CD8-positive, alpha-beta memory T cell (primary cell): ENCODE data around the gene SPINK5. TPM values are rescaled to one million over a fixed set of nuclear protein-coding genes. Genes with fewer than 3 reads are reported as not detected.

ENCODE experiments used
- CTCF ChIA-PET: fragments of 350-600 bp; sonication (Branson Sonifier 250); formaldehyde crosslinking; loops from one replicate; lab custom pipeline; 2021; ENCODE audit warnings: antibody characterized with exemption; lab: Charles Lee
- POLR2A ChIA-PET: fragments of 350-600 bp; sonication (Branson Sonifier 250); formaldehyde crosslinking; loops from one replicate; lab custom pipeline; 2021; ENCODE audit warnings: antibody characterized with exemption; lab: Charles Lee
- DNase-seq, 5 donors: peaks; one replicate each; pipeline versions ENCODE4 v3.0.0 to v3.0.0-alpha.2; 2020 to 2022; ENCODE audit warnings: mixed read lengths in 1 of 5
- H3K27ac ChIP-seq: one replicate; pipeline ENCODE4 v1.7.0; 2013; ENCODE audit warnings: low read depth, mild to moderate bottlenecking, low read length, moderate library complexity
- H3K27me3 ChIP-seq: 2 replicates; pipeline ENCODE4 v1.7.0; 2013; ENCODE audit warnings: low read length, mild to moderate bottlenecking; ENCODE audit not compliant: insufficient read depth, poor library complexity, severe bottlenecking
- H3K36me3 ChIP-seq: 2 replicates; pipeline ENCODE4 v1.7.0; 2013; ENCODE audit warnings: mild to moderate bottlenecking, low read length, moderate library complexity; ENCODE audit not compliant: insufficient read depth
- H3K4me1 ChIP-seq: 2 replicates; pipeline ENCODE4 v1.7.0; 2013; ENCODE audit warnings: mild to moderate bottlenecking, low read length, moderate library complexity; ENCODE audit not compliant: insufficient read depth
- H3K4me3 ChIP-seq: 2 replicates; pipeline ENCODE4 v1.7.0; 2013; ENCODE audit warnings: mild to moderate bottlenecking, low read length
- H3K9me3 ChIP-seq: 2 replicates; pipeline ENCODE4 v1.7.0; 2013; ENCODE audit warnings: mild to moderate bottlenecking, low read length
- H3K27ac Mint-ChIP-seq, 8 donors: one replicate each; pipeline ENCODE4 v1.8.0; 2020 to 2021; ENCODE audit warnings: mixed read lengths in 8 of 8, mild to moderate bottlenecking in 6 of 8, inconsistent platforms in 3 of 8, moderate library complexity in 3 of 8
- H3K27me3 Mint-ChIP-seq, 2 donors: one replicate each; pipeline ENCODE4 v1.8.0; 2020 to 2021; ENCODE audit warnings: mixed read lengths in 2 of 2, mild to moderate bottlenecking in 1 of 2, moderate library complexity in 1 of 2
- H3K36me3 Mint-ChIP-seq, 3 donors: one replicate each; pipeline ENCODE4 v1.8.0; 2020 to 2021; ENCODE audit warnings: mixed read lengths in 3 of 3, inconsistent platforms in 1 of 3, mild to moderate bottlenecking in 1 of 3
- H3K4me1 Mint-ChIP-seq, 3 donors: one replicate each; pipeline ENCODE4 v1.8.0; 2020 to 2021; ENCODE audit warnings: mixed read lengths in 3 of 3, inconsistent platforms in 1 of 3, mild to moderate bottlenecking in 1 of 3
- H3K4me3 Mint-ChIP-seq, 7 donors: one replicate each; pipeline ENCODE4 v1.8.0; 2020 to 2021; ENCODE audit warnings: mixed read lengths in 7 of 7, mild to moderate bottlenecking in 6 of 7, moderate library complexity in 4 of 7, inconsistent platforms in 2 of 7
- H3K9me3 Mint-ChIP-seq, 5 donors: one replicate each; pipeline ENCODE4 v1.8.0; 2020 to 2022; ENCODE audit warnings: mixed read lengths in 5 of 5, mild to moderate bottlenecking in 3 of 5, moderate library complexity in 2 of 5, inconsistent platforms in 1 of 5
- polyA plus RNA-seq: library from polyadenylated mRNA; unstranded; fragments of 300-500 nt; fragmentation: Illumina TruSeq; gene quantifications from one replicate; pipeline ENCODE4 v1.2.3, GENCODE V29; 2021
- total RNA-seq, 2 experiments: library from RNA; stranded (reverse); gene quantifications; one replicate each; pipeline ENCODE4 v1.2.3, GENCODE V29; 2021

The SPINK5 gene
- total and polyA plus RNA-seq, 3 experiments from 2014 or later: not detected

- H3K4me3 ChIP-seq: no peak overlapping the region
- Mint-ChIP-seq H3K27me3 (peaks cover 2 to 16% of the 10 kb centered on the region in 2 donors), H3K36me3 (no peaks in the 10 kb centered on the region), H3K4me1 (no peaks in the 10 kb centered on the region), H3K27ac (no peak overlapping the region), H3K9me3 (no peaks in the 10 kb centered on the region), H3K4me3 (no peak overlapping the region)
- no peaks in the 10 kb centered on the region for H3K36me3 ChIP-seq
- no peaks in the 10 kb centered on the region for H3K4me1 ChIP-seq
- no peaks in the 10 kb centered on the region for H3K9me3 ChIP-seq
- H3K27me3 ChIP-seq: no peaks in the 10 kb centered on the region
- CTCF ChIA-PET: no interaction called here
- no peak overlapping the region for H3K27ac ChIP-seq
- no peak for DNase-seq
- POLR2A ChIA-PET: no interaction called here
Observed at GRCh38 chr5:148172377-148172776, 108.6 kb downstream of the SPINK5 start.

GRCh38 chr5:148176480-148176879, 112.7 kb downstream of the SPINK5 start:
- DNase-seq: no peak
- POLR2A ChIA-PET: no interaction called here
- H3K27me3 ChIP-seq: no peaks in the 10 kb centered on the region
- H3K27me3 Mint-ChIP-seq: peaks cover 5 to 11% of the 10 kb centered on the region in 2 donors
- H3K9me3 Mint-ChIP-seq: no peaks in the 10 kb centered on the region
- H3K4me3 ChIP-seq: no peak overlapping the region
- H3K36me3 ChIP-seq: no peaks in the 10 kb centered on the region
- no peaks in the 10 kb centered on the region for H3K9me3 ChIP-seq
- H3K4me1 ChIP-seq: no peaks in the 10 kb centered on the region
- no peaks in the 10 kb centered on the region for H3K36me3 Mint-ChIP-seq
- no peak overlapping the region for H3K4me3 Mint-ChIP-seq
- no peak overlapping the region for H3K27ac Mint-ChIP-seq
- CTCF ChIA-PET: interaction anchor here (0.7 kb wide), 1 partner anchor 554 kb away, joined by 3 read pairs; no protein-coding TSS in a partner anchor
- H3K4me1 Mint-ChIP-seq: no peaks in the 10 kb centered on the region
- H3K27ac ChIP-seq: no peak overlapping the region

- no peaks in the 10 kb centered on the region for H3K4me1 ChIP-seq
- H3K27me3 Mint-ChIP-seq: peaks cover 5 to 8% of the 10 kb centered on the region in 2 donors
- H3K36me3 Mint-ChIP-seq: no peaks in the 10 kb centered on the region
- H3K36me3 ChIP-seq: no peaks in the 10 kb centered on the region
- no peaks in the 10 kb centered on the region for H3K9me3 Mint-ChIP-seq
- H3K4me3 ChIP-seq: no peak overlapping the region
- no peaks in the 10 kb centered on the region for H3K27me3 ChIP-seq
- POLR2A ChIA-PET: no interaction called here
- DNase-seq: no peak
- no peak overlapping the region for H3K27ac ChIP-seq
- H3K4me1 Mint-ChIP-seq: no peaks in the 10 kb centered on the region
- CTCF ChIA-PET: no interaction called here
- peak overlapping the region in 1 of 8 donors; percentile 5 for H3K27ac Mint-ChIP-seq
- H3K9me3 ChIP-seq: no peaks in the 10 kb centered on the region
- no peak overlapping the region for H3K4me3 Mint-ChIP-seq
Observed at GRCh38 chr5:148177207-148177606, 113.4 kb downstream of the SPINK5 start.

GRCh38 chr5:148179234-148179824, 115.5 kb downstream of the SPINK5 start:
- no peaks in the 10 kb centered on the region for H3K9me3 Mint-ChIP-seq
- DNase-seq: peak in 2 of 5 donors; percentile 3 to 27
- Histone ChIP-seq H3K27ac (no peak overlapping the region), H3K4me3 (no peak overlapping the region), H3K36me3 (no peaks in the 10 kb centered on the region), H3K4me1 (no peaks in the 10 kb centered on the region), H3K27me3 (no peaks in the 10 kb centered on the region), H3K9me3 (no peaks in the 10 kb centered on the region)
- ChIA-PET CTCF (interaction anchor here (0.9 to 2.8 kb wide), 5 partner anchors 14 to 553 kb away, joined by 3 to 12 read pairs (median 3); no protein-coding TSS in a partner anchor), POLR2A (no interaction called here)
- no peaks in the 10 kb centered on the region for H3K36me3 Mint-ChIP-seq
- no peaks in the 10 kb centered on the region for H3K4me1 Mint-ChIP-seq
- peaks cover 5 to 11% of the 10 kb centered on the region in 2 donors for H3K27me3 Mint-ChIP-seq
- no peak overlapping the region for H3K4me3 Mint-ChIP-seq
- no peak overlapping the region for H3K27ac Mint-ChIP-seq

- H3K4me3 ChIP-seq: no peak overlapping the region
- Mint-ChIP-seq H3K27ac (no peak overlapping the region), H3K4me3 (no peak overlapping the region), H3K36me3 (no peaks in the 10 kb centered on the region), H3K27me3 (peaks cover 2 to 3% of the 10 kb centered on the region in 2 donors), H3K4me1 (no peaks in the 10 kb centered on the region), H3K9me3 (no peaks in the 10 kb centered on the region)
- H3K27ac ChIP-seq: no peak overlapping the region
- ChIA-PET POLR2A (no interaction called here), CTCF (no interaction called here)
- no peaks in the 10 kb centered on the region for H3K9me3 ChIP-seq
- no peak for DNase-seq
- H3K4me1 ChIP-seq: no peaks in the 10 kb centered on the region
- no peaks in the 10 kb centered on the region for H3K27me3 ChIP-seq
- H3K36me3 ChIP-seq: no peaks in the 10 kb centered on the region
Observed at GRCh38 chr5:148186248-148187003, 122.6 kb downstream of the SPINK5 start.

Other genes with a start within 250 kb of the SPINK5 start
- not detected for gene SPINK1, start 232.3 kb upstream of the SPINK5 start, total RNA-seq
- not detected for gene SPINK1, start 232.3 kb upstream of the SPINK5 start, polyA plus RNA-seq
- gene SCGB3A2, start 185.3 kb upstream of the SPINK5 start, total RNA-seq: not detected
- gene SCGB3A2, start 185.3 kb upstream of the SPINK5 start, polyA plus RNA-seq: not detected
- gene C5orf46, start 157.4 kb upstream of the SPINK5 start, total RNA-seq: not detected
- gene C5orf46, start 157.4 kb upstream of the SPINK5 start, polyA plus RNA-seq: not detected
- gene SPINK14, start 104.6 kb downstream of the SPINK5 start, total RNA-seq: not detected
- gene SPINK14, start 104.6 kb downstream of the SPINK5 start, polyA plus RNA-seq: not detected
- gene SPINK6, start 139.1 kb downstream of the SPINK5 start, total RNA-seq: not detected
- gene SPINK6, start 139.1 kb downstream of the SPINK5 start, polyA plus RNA-seq: not detected
- not detected for gene MARCOL, start 174.5 kb downstream of the SPINK5 start, total RNA-seq
- gene MARCOL, start 174.5 kb downstream of the SPINK5 start, polyA plus RNA-seq: not detected
- not detected for gene SPINK13, start 204.8 kb downstream of the SPINK5 start, total RNA-seq
- gene SPINK13, start 204.8 kb downstream of the SPINK5 start, polyA plus RNA-seq: not detected
- not detected for gene SPINK7, start 248.4 kb downstream of the SPINK5 start, total RNA-seq
- gene SPINK7, start 248.4 kb downstream of the SPINK5 start, polyA plus RNA-seq: not detected